LNCAP (cell line): ENCODE data around the gene SSH3.

Experiments used
- TF ChIP-seq, protein P1 (sequence below): fragments of 450-650 bp; IDR thresholded peaks from 2 replicates; pipeline ENCODE4 v1.5.1; 2017; ENCODE audit warnings: mild to moderate bottlenecking

SSH3 gene

DNA sequence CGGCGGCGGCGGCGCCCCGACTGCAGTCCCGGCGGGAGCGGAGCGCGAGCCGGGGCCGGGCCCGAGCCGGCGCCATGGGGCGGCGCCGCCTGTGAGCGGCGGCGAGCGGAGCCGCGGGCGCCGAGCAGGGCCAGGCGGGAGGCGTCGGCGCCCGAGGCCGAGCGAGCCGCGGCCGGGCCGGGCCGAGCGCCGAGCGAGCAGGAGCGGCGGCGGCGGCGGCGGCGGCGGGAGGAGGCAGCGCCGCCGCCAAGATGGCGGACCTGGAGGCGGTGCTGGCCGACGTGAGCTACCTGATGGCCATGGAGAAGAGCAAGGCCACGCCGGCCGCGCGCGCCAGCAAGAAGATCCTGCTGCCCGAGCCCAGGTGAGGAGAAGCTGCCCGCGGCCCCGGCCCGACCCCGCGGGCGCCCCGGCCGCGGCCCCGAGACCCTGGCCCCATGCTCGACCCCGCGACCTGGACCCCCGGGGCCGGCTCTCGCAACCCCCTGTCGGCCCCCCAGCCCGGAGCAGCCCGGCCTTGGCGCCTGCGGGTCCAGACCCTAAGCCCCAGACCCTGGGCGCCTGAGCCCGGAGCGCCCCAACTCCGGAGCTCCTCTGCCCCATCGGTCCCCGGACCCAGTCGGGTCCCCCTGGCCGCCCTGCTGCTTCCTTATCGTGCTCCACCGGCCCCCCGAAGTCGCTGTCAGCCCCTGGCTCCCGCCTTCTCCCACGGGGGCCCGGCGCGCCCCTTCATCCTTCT lies 36.7 kb upstream of the SSH3 start, which contains the start of gene GRK2:
GRK2 (plus strand) TSS at position 25 of the 739 bp plus-strand sequence; CDS start at position 252, 227 bp downstream.
- TF ChIP-seq, protein P1, sequence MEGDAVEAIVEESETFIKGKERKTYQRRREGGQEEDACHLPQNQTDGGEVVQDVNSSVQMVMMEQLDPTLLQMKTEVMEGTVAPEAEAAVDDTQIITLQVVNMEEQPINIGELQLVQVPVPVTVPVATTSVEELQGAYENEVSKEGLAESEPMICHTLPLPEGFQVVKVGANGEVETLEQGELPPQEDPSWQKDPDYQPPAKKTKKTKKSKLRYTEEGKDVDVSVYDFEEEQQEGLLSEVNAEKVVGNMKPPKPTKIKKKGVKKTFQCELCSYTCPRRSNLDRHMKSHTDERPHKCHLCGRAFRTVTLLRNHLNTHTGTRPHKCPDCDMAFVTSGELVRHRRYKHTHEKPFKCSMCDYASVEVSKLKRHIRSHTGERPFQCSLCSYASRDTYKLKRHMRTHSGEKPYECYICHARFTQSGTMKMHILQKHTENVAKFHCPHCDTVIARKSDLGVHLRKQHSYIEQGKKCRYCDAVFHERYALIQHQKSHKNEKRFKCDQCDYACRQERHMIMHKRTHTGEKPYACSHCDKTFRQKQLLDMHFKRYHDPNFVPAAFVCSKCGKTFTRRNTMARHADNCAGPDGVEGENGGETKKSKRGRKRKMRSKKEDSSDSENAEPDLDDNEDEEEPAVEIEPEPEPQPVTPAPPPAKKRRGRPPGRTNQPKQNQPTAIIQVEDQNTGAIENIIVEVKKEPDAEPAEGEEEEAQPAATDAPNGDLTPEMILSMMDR, result no peak

DNA sequence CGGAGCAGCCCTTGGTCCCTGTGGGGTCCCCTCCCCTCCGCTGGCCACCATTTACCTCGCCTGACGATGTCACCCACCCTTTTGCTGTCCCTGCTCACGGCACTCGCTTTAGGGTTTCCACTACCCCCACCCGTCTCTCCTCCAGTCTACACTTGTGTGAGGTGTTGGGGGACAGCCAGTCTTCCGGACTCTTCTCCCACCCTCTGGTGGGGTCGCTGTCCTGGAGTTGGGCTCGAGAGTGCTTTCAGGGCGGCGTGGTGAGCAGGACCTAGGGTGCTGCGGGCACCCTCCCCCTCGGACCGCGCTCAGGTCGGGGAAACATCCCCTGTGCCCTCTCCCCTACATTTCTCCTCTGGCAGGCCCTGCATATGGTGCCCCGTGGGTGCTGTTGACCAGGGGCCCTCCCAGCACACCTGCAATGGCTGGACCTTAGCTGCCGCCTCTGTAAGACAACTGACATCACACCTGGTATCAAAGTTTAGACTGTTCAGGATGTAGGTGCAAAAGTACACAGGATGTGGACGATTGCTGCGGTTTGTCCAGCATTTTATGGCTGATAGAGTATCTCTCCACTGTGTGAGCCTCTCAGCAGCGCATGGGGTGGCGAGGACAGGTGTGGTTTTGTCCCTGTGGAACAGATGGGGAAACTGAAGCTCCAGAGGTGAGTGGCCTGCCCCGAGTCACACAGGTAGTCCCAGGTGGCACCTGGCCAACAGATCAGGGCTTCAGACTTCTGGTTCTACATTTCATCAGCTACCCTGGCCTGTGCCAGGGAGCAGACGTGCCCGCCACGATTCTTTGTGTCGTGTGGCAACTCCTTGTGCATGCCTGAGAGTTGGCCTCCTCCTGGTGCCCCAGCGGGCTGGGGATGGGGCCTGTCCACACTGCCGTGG lies 35.9 kb upstream of the SSH3 start:
- TF ChIP-seq, protein P1, result no peak

DNA sequence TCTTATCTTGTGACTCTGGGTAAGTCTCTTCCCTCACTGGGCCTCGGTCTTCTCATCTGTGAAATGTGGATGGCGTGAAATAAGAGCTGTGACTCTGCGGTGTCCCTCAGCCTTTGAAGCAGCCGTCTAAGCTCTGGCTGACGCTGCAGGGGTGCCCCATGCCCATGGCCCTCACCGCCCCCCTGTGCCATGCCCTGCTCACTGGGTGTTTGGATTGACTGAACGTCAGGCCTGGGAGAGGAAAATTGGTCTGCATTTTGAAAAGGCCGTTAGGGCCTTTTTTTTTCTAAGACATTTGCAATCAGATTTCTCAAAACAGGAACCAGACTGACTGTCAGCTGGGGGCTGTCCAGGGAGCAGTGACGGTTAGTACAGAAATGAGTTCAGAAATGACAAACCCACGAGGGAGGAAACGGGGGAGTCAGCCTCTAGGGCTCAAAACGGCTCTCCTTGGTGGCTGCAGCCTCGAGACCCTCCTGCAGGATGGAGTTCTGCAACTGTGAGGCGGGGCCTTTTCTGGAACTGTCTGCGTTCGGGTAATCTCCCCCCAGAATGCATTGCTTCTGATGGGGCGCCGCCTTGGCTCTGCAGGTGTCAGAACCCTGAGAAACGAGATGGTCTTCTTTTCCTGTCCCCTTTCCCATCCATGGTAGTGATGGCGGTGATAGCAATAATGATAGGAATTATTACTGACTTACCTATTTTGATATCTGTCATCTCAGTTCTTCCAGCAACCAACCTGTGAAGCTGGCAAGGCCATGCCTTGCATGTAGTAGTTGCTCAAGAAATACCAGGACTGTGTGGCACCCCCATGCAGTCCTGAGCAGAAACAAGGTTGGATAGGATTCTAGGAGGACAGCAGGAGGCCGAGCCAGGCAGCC lies 35.0 kb upstream of the SSH3 start:
- TF ChIP-seq, protein P1, result no peak

DNA sequence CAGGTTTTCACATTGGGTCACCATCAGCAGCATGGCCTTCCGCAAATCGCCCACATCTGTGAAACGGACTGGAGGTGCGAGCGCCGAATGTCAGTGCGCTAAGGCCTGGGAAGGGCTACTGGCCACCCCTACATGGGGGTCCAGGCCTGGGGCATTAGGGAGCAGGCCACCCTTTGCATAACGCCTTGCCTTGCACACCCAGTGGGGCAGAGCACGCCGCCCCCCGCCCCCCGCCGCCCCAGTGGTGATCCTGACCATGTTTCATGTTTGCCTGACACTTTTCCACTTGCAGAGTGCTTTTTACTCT lies 34.4 kb upstream of the SSH3 start:
- TF ChIP-seq, protein P1, result no peak

DNA sequence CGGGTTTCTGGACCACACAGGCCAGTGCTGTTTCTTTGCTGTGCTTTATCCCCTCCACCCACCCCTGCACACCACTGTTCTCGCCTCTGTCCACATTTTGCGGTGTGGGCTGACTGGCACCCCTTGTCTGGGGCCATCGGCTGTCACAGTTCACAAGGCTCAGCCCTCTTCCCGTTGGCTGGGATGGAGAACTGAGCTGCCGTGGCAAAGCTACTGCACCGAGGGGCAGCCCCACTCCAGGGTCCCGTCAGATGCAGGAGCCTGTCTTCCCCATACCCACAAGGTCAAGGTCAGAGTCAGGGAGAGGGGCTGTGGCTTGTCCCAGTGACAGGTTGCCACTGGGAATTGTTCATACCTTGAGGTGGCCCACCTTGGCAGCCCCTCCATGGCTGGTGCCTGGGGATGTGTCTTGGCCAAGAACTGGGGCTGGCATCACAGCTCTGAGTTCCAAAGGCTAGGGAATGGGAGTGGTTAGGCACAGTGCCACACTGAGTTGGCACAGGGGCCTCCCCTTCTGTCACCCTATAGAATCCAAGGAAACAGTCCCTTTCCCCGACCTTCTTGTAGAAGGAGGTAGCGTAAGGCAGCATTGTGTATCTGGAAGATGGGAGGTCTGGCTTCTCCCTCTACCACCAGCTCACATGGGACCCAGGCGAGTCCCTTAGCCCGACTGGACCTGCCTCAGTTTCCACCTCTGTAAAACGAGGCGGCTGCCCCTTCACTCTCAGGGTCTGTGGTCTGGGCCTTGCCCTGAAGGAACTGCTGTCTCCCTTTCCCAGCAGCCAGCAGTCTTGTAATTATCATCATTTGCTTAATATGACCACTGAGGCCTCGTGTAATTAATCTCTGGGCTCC lies 33.7 kb upstream of the SSH3 start:
- TF ChIP-seq, protein P1, result no peak

DNA sequence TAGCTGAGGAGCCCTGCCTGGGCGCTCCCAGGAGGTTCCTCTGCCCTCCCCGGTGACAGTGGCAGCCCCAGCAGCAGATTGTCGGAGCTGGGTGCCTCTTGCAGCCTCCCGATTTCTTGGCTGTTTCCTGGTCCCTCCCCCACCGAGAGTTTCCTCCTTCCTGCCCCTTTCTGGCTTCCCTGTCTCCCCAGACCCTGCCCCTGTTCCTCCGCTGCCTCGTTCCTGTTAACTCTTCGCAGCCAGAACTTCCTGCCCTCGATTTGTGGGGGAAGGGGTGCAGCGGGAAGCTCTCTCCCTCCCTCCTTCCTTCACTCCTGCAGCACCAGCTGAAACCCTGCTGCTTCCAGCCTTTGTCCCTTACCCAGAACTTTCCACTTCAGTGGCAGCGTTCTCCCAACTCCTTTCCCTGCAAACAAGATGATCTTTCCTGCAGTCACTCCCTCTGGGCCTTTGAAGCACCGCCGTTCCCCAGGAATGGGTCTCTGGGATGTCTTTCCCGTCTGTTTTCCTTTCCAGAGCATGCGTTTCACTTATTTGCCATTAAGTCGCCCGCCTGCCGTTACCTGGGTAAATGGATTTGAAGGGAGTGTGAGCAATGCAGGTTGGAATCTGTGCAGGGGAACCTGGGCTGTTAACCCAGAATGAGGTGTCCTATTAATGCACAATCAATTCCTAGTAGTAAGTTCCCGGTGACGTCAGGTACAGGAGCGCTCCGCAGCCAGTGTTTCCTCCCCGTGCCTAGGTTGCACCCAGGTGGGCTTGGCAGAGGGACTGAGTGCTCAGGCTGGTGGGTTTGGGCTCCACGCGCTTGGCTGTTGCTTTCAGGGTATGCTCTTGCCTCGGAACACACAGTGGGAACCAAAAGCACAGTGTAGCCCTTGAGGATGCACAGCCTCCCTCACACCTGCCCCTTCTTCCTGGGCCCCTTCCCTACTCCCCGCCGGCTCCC lies 32.8 kb upstream of the SSH3 start:
- TF ChIP-seq, protein P1, result no peak
